ENCODE measurements around the gene CHCHD6.
"Not testable (repeated sequence)": the region's sequence is repeated elsewhere in the genome, so short reads cannot be mapped to it uniquely, and the experiment has no call there.

The CHCHD6 gene

DNA sequence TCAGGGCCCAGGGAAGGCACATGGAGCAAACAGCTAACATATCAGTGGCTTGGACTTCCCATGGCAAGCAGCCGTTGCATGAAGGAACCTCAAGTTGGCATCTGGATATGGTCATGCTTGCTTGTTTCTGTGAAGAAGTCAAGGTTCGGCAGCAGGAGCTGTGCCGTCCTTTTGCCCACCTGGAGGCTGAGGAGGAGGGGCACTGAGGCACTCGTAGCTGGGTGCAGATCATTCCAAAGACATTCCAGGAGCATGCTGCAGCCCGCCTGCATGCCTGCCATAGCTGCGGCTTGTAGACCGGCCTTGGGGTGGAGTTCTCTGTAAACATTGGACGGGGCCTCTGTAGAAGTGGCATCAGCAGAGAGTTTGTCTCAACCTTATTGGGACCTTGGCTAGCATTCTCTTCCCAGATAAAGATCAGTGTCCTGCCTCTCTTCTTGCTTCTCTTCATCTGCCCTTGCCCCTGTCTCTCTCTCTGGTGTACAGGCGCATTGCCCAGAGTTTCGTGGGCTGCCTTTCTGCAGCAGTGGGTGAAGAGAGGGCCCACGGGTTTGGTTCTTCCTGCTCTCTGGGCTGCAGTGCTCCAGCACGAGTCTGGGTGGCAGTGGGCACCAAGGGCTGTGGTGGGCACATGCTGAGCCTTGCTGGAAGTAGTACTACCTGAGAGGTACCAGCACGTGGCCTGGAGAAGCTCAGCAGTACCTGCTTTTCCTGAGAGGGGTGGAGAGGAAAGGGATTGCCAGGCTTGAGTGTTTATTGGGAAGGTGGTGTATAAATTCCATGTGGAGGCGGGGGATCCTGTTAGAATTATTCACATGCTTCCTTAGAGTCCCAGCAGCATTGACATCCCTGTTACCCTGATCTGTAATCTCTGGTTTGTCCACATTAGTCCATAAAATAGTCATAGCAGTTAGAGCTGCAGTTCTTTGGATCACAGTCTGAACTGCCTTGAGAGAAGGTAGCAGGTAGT is 49.4 kb downstream of the CHCHD6 start:
- intact Hi-C loops (cut with DNase I), result loop anchor here (5.0 kb wide), 1 partner anchor 794 kb away; no protein-coding TSS in a partner anchor
- no peak for DNase-seq

DNA sequence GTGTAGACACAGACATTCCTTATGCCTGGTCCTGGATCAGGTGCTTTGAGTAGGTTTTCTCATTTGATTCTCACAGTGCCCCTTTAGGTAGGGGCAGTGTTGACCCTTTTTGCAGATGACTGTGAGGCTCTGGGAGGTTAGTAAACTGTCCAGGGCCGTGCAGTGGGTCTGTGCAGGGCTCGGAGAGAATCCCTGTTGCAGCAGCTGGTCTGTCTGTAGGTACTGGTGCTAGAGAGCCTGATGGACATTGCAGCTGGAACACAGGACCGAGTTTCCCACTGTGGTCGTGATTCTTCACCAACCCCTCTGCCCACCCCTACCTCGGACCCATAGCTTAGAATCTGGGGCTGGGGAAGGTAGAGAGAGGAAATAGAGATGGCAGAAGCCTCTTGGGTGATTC is 51.8 kb downstream of the CHCHD6 start:
- intact Hi-C loops (cut with DNase I), result no loop called here
- no peak for DNase-seq

DNA sequence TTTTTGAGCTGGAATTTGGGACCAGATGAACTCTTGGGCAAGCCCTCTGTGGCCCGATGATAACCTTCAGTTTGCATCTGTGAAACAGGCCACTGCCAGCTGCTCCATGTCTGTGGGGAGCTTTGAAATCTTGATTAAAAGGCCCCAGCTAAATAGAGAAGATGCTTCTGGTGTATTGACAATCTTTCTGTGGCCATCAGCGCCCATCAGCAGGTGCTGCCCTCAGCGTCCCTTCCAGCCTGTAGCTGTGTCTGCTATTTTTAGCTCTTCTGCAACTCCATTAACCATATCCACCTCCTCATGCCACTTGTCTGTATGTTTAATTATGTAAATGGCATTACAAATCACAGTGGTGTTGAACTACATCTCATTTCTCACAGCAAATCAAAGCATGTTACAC is 54.0 kb downstream of the CHCHD6 start:
- intact Hi-C loops (cut with DNase I), result no loop called here
- no peak for DNase-seq

DNA sequence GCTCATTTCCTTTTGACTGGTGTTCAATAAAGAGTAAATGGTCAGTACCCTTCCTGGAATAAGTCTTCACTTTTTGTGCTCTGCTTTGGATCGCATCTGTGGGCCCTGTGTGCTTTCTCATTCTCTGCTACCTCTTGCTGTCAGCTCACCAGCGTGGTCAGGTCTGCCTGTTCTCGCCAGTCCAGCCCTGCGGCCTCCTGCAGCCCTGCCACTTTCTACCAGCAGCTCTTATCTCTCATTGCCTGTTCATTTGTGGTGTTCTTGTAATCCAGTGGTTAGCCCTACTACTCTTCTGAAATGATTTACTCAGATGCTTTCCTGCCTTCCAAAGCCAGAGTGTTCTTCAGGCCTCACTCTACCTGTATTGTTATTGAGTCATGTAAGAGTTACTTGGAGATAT is 54.8 kb downstream of the CHCHD6 start:
- intact Hi-C loops (cut with DNase I), result no loop called here
- DNase-seq, result no peak

GRCh38 chr3:126760541-126760940 is 56.5 kb downstream of the CHCHD6 start:
- intact Hi-C loops (cut with DNase I), result no loop called here
- DNase-seq, result no peak

DNA sequence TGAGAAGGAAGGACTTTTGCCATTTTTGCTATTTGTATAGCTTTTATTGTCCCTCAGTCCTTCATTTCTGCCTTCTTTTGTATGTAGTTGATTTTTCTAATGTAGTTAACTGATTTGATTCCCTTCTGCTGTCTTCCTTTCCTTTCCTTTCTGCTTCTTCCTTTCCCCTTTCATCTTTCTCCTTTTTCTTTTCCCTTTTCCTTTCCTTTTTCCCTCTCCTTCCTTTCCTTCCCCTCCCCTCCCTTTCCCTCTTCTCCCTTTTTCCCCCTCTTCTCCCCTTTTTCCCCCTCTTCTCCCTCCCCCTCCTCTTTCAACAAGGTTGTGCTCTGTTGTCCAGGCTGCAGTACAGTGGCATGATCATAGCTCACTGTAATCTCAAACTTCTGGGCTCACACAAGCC is 59.0 kb downstream of the CHCHD6 start:
- DNase-seq, result no peak
- intact Hi-C loops (cut with DNase I), result no loop called here

- DNase-seq, result no peak
- intact Hi-C loops (cut with DNase I), result no loop called here
These were observed 61.4 kb downstream of the CHCHD6 start for GRCh38 chr3:126765187-126766069.

DNA sequence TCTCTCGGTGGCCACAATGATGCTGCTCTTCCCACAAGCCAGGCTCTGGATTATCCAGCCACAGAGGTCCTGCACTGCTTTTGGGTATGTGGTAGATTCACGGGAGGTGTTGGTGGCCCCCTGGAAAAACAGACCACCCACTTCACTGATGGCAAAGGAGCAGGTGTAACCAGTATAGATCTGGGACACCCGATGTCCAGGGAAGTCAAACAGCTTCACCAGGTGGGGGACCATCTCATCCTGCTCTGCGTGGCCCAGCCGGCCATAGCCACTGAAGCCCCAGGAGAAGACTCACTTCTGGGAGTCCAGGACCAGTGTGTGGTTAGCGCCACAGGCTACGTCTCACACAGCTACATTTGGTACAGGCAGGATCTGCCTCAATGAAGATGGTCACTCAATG is 62.6 kb downstream of the CHCHD6 start:
- DNase-seq, result no peak
- intact Hi-C loops (cut with DNase I), result no loop called here

DNA sequence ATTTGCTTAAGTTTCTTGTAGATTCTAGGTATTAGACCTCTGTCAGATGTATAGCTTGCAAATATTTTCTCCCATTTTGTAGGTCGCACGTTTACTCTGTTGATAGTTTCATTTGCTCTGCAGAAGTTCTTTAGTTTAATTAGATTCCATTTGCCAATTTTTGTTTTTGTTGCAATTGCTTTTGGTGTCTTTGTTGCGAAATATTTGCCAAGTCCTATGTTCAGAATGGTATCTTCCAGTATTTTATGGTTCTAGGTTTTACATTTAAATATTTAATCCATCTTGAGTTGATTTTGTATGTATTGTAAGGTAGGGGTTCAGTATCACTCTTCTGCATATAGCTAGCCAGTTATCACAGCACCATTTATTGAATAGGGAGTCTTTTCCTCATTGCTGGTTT is 64.9 kb downstream of the CHCHD6 start:
- intact Hi-C loops (cut with DNase I), result no loop called here
- DNase-seq, result no peak

DNA sequence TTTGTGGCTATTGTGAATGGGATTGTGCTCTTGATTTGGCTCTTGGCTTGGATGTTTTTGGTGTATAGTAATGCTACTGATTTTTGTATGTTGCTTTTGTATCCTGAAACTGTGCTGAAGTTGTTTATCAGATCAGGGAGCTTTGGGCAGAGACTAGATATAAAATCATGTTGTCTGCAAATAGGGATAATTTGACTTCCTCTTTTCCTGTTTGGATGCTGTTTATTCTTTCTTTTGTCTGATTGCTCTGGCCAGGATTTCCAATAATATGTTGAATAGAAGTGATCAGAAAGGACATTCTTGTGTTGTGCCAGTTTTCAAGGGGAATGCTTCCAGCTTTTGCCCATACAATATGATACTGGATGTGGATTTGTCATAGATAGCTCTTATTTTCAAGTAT is 66.1 kb downstream of the CHCHD6 start:
- intact Hi-C loops (cut with DNase I), result no loop called here

GRCh38 chr3:126773167-126773566 is 69.1 kb downstream of the CHCHD6 start:
- intact Hi-C loops (cut with DNase I), result no loop called here
- no peak for DNase-seq

More for the DNA sequence above, 66.1 kb downstream of the CHCHD6 start:
- no peak for DNase-seq

DNA sequence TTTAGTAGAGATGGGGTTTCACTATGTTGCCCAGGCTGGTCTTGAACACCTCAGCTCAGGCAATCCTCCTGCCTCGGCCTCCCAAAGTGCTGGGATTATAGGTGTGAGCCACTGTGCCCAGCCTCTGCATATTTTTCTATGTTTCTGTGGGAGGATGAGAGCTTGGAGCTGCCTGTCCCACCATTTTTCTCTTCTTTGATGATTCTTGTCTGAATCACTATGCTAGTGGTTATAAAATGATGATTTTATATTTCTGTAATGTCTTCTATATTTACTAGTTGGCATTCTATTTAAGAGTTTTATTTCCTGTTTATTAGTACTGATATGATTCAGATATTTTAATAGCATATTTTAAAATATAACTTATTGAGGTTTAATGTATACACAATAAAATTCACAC is 69.7 kb downstream of the CHCHD6 start:
- intact Hi-C loops (cut with DNase I), result no loop called here

DNA sequence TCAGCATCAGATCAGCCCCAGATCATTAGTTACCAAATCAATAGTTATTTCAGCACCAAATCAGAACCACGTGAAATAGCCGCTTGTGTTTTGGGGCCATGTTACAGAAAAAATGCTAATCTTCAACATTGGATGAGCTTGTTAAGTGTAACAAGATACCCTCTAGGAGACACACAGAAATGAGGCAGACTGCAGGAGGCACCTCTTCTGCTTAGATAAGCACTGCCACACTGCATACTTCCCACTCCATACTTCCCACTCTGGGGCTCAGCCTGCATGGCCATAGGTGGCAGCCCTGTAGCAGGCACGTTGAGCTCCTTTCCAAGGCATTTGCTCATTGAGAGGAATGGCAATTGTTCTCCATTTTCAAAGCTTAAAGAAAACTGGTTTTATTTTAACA is 73.3 kb downstream of the CHCHD6 start:
- intact Hi-C loops (cut with DNase I), result no loop called here

More for the DNA sequence above, 69.7 kb downstream of the CHCHD6 start:
- DNase-seq, result no peak

GRCh38 chr3:126780666-126781065 is 76.6 kb downstream of the CHCHD6 start:
- intact Hi-C loops (cut with DNase I), result no loop called here

More for the DNA sequence above, 73.3 kb downstream of the CHCHD6 start:
- no peak for DNase-seq

GRCh38 chr3:126781406-126781805 is 77.4 kb downstream of the CHCHD6 start:
- intact Hi-C loops (cut with DNase I), result no loop called here
- DNase-seq, result peak in 1 of 10 donors; percentile 62

More at GRCh38 chr3:126780666-126781065, 76.6 kb downstream of the CHCHD6 start:
- no peak for DNase-seq

- DNase-seq, result peak in 1 of 10 donors; percentile 11
- intact Hi-C loops (cut with DNase I), result no loop called here
These were observed 78.0 kb downstream of the CHCHD6 start for GRCh38 chr3:126781889-126782491.

- intact Hi-C loops (cut with DNase I), result no loop called here
- peak in 1 of 10 donors; percentile 13 for DNase-seq
These were observed 78.5 kb downstream of the CHCHD6 start for GRCh38 chr3:126782536-126782935.

DNA sequence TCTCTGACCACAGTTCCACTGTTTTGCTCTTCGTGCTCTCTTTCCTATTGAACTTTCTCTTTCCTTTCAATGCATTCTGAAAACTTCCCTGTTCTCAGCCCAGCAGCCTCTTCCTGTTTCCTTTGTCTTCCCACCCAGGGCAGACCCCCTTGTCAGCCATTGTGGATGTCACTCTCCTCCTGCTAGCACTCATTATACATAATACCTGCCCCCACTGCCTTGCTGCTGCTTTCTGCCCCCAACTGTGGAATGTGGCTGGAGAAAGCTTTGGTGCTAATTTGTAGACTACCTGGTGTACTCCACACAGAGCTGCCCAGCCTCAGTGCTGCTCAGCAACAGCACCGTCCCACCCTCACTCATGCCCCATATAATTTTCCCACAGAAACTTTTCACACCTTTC is 80.2 kb downstream of the CHCHD6 start:
- intact Hi-C loops (cut with DNase I), result no loop called here
- DNase-seq, result no peak

DNA sequence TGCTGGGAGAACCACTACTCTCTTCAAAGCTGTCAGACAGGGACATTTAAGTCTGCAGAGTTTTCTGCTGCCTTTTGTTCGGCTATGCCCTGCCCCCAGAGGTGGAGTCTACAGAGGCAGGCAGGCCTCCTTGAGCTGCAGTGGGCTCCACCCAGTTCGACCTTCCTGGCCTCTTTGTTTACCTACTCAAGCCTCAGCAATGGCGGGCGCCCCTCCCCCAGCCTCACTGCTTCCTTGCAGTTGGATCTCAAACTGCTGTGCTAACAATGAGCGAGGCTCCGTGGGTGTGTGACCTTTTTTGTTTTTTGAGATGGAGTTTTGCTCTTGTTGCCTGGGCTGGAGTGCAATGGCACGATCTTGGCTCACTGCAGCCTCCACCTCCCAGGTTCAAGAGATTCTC is 87.3 kb downstream of the CHCHD6 start:
- peak in 1 of 10 donors; percentile 43 for DNase-seq
- intact Hi-C loops (cut with DNase I), result not testable (repeated sequence)

- no peak for DNase-seq
- intact Hi-C loops (cut with DNase I), result no loop called here
These were observed 89.0 kb downstream of the CHCHD6 start for GRCh38 chr3:126792998-126793397.

GRCh38 chr3:126797563-126797962 is 93.5 kb downstream of the CHCHD6 start:
- DNase-seq, result peak in 1 of 10 donors; percentile 71
- intact Hi-C loops (cut with DNase I), result no loop called here

All from posterior cingulate gyrus (tissue), 11 donors.